Heart right ventricle (tissue), 16 donors: Measurements from ENCODE around the gene INTS1. TPM values are rescaled to one million over a fixed set of nuclear protein-coding genes. Genes with fewer than 3 reads are reported as not detected.

Experiments used
- ATAC-seq, 8 donors: fragments of 200-7000 bp; cut with Tn5 transposase; one replicate each; pipeline ENCODE4 v1.9.1; 2020; ENCODE audit warnings: mild to moderate bottlenecking in 8 of 8, moderate library complexity in 8 of 8, moderate number of reproducible peaks in 1 of 8
- DNase-seq, 2 donors: peaks; one replicate each; pipeline ENCODE4 v3.0.0-alpha.2; 2020
- H3K27ac ChIP-seq, 10 donors: fragments of 200-600 bp; sonication (generic) in 2 of 10; one replicate each; pipeline versions ENCODE4 v1.5.0 to v1.8.0; 2020 to 2022; ENCODE audit warnings: mild to moderate bottlenecking in 3 of 10
- H3K27me3 ChIP-seq, 7 donors: fragments of 200-600 bp; one replicate each; pipeline ENCODE4 v1.8.0; 2021 to 2022; ENCODE audit warnings: mild to moderate bottlenecking in 2 of 7
- H3K36me3 ChIP-seq, 9 donors: fragments of 200-600 bp; sonication (generic) in 1 of 9; one replicate each; pipeline versions ENCODE4 v1.5.0 to v1.8.0; 2020 to 2022; ENCODE audit warnings: mild to moderate bottlenecking in 2 of 9
- H3K4me1 ChIP-seq, 9 donors: fragments of 200-600 bp; sonication (generic) in 1 of 9; one replicate each; pipeline versions ENCODE4 v1.5.0 to v1.8.0; 2020 to 2022; ENCODE audit warnings: mild to moderate bottlenecking in 4 of 9
- H3K4me3 ChIP-seq, 10 donors: fragments of 200-600 bp; sonication (generic) in 2 of 10; one replicate each; pipeline versions ENCODE4 v1.5.0 to v1.8.0; 2020 to 2022; ENCODE audit warnings: mild to moderate bottlenecking in 7 of 10, moderate library complexity in 2 of 10
- H3K9me3 ChIP-seq, 11 donors: fragments of 200-600 bp in 10 of 11; sonication (generic) in 2 of 11; one replicate each; pipeline versions ENCODE4 v1.5.0 to v1.8.0; 2013 to 2022; ENCODE audit warnings: mild to moderate bottlenecking in 2 of 11, control low read depth in 1 of 11, moderate library complexity in 1 of 11
- CTCF ChIP-seq, 9 donors: fragments of 200-600 bp; sonication (generic) in 2 of 9; IDR thresholded peaks; one replicate each; pipeline versions ENCODE4 v1.5.0 to v1.8.0; 2021 to 2022; ENCODE audit warnings: antibody characterized with exemption in 9 of 9, mild to moderate bottlenecking in 5 of 9, moderate library complexity in 1 of 9
- WGBS, 2 donors: extraction: QIAGEN DNeasy Blood & Tissue Kit; methylation state at CpG; one replicate each; pipeline ENCODE4 v1.1.7; 2013; ENCODE audit warnings: inconsistent platforms in 1 of 2; 5-methylcytosine and 5-hydroxymethylcytosine counted together
- intact Hi-C, 10 donors: fragments of 100-400 bp; cut with DNase I; formaldehyde crosslinking; loops; one replicate each; pipeline versions ENCODE4 v1.11.1 to v1.14.2; 2022
- polyA plus RNA-seq, 2 donors: library from polyadenylated mRNA; stranded (reverse); fragments of 200-250 nt; gene quantifications; one replicate each; pipeline ENCODE4 v1.2.3, GENCODE V29; 2013
- total RNA-seq, 10 donors: library from RNA; stranded (reverse); fragmentation: NEBNext Ultra II Directional in 3 of 10; extraction: Animal tissue kit (Norgen Biotek cat#: 25700) in 3 of 10; gene quantifications; one replicate each; pipeline versions ENCODE4 v1.2.1 to v1.2.4, GENCODE V29; 2021 to 2023
- donor health status: Arrhythmogenic right ventricular cardiomyopathy.
- donor health status: ischemic (EF 13 %, LVEDD 7.1; RV severe dilation, severe dysfunction).
- donor health status: healthy with polysubstance abuse.
- donor health status: DM: no; HTN: yes; CAD: no.
- donor health status: DM: no; HTN: no; CAD: no.
- donor health status: ischemic (EF 25% LVEDD 6.9; RV normal size, moderate dysfunction).
- donor health status: ischemic (EF 25% LVEDD 5.7; RV mildly dilated, moderate dysfunction).
- donor health status: healthy.
- donor health status: DM: yes; HTN: yes; CAD: no.
- donor health status: Ischemic cardiomyopathy.
- donor health status: ischemic (EF 35%, LVEDD 5.7; RV mildly dilated, moderate dysfunction).
- donor health status: nonischemic (EF 11% LVEDD 7.7; RV severe dilation, severe dysfunction).
- donor health status: DM: yes; HTN: yes; CAD: no.
- donor health status: PGD.
- donor health status: ischemic (EF 29% LVEDD 5.4; RV normal size, mild dysfunction).
- donor health status: nonischemic (EF 23%, LVEDD 6.1; RV moderate dilation, normal function).

Gene INTS1
- total and polyA plus RNA-seq, 12 donors = 41.5 to 59.4 (median 45.4) TPM

- ATAC-seq = no peak
- Histone ChIP-seq H3K4me3 (no peak overlapping the region), H3K36me3 (peaks cover 0 to 100% (median 63%) of the 10 kb centered on the region in 9 donors), H3K27ac (no peak overlapping the region), H3K9me3 (no peaks in the 10 kb centered on the region), H3K27me3 (no peaks in the 10 kb centered on the region), H3K4me1 (no peaks in the 10 kb centered on the region)
- intact Hi-C loops = no loop called here
- no peak for TF ChIP-seq CTCF (IDR thresholded peaks at IDR 0.05)
- 93 to 94% methylated on average over 10 of the region's 10 CpGs for WGBS, 2 donors
- no peak for DNase-seq
Observed at GRCh38 chr7:1492221-1492620, 12.0 kb downstream of the INTS1 start.

GRCh38 chr7:1490837-1491236, 13.4 kb downstream of the INTS1 start:
- TF ChIP-seq CTCF (IDR thresholded peaks at IDR 0.05) = no peak
- Histone ChIP-seq H3K4me1 (no peaks in the 10 kb centered on the region), H3K36me3 (peaks cover 0 to 100% (median 68%) of the 10 kb centered on the region in 9 donors), H3K27me3 (no peaks in the 10 kb centered on the region), H3K27ac (no peak overlapping the region), H3K9me3 (no peaks in the 10 kb centered on the region), H3K4me3 (no peak overlapping the region)
- no peak for ATAC-seq
- DNase-seq = no peak
- 93 to 95% methylated on average over 19 of the region's 19 CpGs for WGBS, 2 donors
- intact Hi-C loops = no loop called here

- no peak overlapping the region for H3K4me3 ChIP-seq
- H3K4me1 ChIP-seq = no peaks in the 10 kb centered on the region
- H3K36me3 ChIP-seq = peaks cover 0 to 100% (median 79%) of the 10 kb centered on the region in 9 donors
- no peaks in the 10 kb centered on the region for H3K9me3 ChIP-seq
- TF ChIP-seq CTCF (IDR thresholded peaks at IDR 0.05) = no peak
- DNase-seq (no peak), ATAC-seq (no peak)
- WGBS, 2 donors = 95 to 96% methylated on average over 18 of the region's 18 CpGs
- no peaks in the 10 kb centered on the region for H3K27me3 ChIP-seq
- no peak overlapping the region for H3K27ac ChIP-seq
- intact Hi-C loops = no loop called here
Observed at GRCh38 chr7:1489336-1489735, 14.9 kb downstream of the INTS1 start.

GRCh38 chr7:1488016-1488415, 16.2 kb downstream of the INTS1 start:
- peaks cover 0 to 100% (median 79%) of the 10 kb centered on the region in 9 donors for H3K36me3 ChIP-seq
- ATAC-seq = no peak
- no peaks in the 10 kb centered on the region for H3K4me1 ChIP-seq
- WGBS, 2 donors = 86 to 91% methylated on average over 20 of the region's 20 CpGs
- H3K27ac ChIP-seq = no peak overlapping the region
- TF ChIP-seq CTCF (IDR thresholded peaks at IDR 0.05) = no peak
- no peak for DNase-seq
- H3K27me3 ChIP-seq = no peaks in the 10 kb centered on the region
- no peaks in the 10 kb centered on the region for H3K9me3 ChIP-seq
- intact Hi-C loops = no loop called here
- H3K4me3 ChIP-seq = no peak overlapping the region
